SK-N-SH (cell line): ENCODE measurements around the gene PUSL1. TPM values are rescaled to one million over a fixed set of nuclear protein-coding genes. Genes with fewer than 3 reads are reported as not detected.

ENCODE experiments used
- CTCF ChIA-PET: fragments of 300-600, 350-600 bp; formaldehyde crosslinking; extraction: SDS; loops from one replicate; lab custom pipeline; 2021; lab: Yijun Ruan, JAX
- POLR2A ChIA-PET: fragments of 350-600 bp; sonication (Branson Sonifier 250); formaldehyde crosslinking; extraction: SDS; loops from one replicate; lab custom pipeline; 2020; ENCODE audit warnings: antibody characterized with exemption, inconsistent platforms; lab: Yijun Ruan, JAX
- DNase-seq: peaks from one replicate; pipeline ENCODE4 v3.0.0; 2012
- H2AFZ ChIP-seq: fragments of 200-600 bp; sonication (generic); 2 replicates; pipeline ENCODE4 v1.8.1; 2016; ENCODE audit warnings: antibody characterized with exemption, mild to moderate bottlenecking, low read depth
- H3F3A ChIP-seq: fragments of 200-600 bp; sonication (generic); replicated peaks from 2 replicates; pipeline ENCODE3; 2016; ENCODE audit warnings: antibody characterized with exemption, mild to moderate bottlenecking; ENCODE audit not compliant: insufficient read depth
- H3K27ac ChIP-seq, 2 experiments: fragments of 200-500 bp in 1 of 2; fragments of 200-600 bp in 1 of 2; sonication (Bioruptor generic) in 1 of 2; sonication (generic), shearing (Covaris generic) in 1 of 2; 2 replicates each; pipeline versions ENCODE4 v1.5.1 to v1.6.1; 2014 to 2016; ENCODE audit warnings: low read depth in 2 of 2, inconsistent platforms in 1 of 2, low read length in 1 of 2, mild to moderate bottlenecking in 1 of 2, mixed read lengths in 1 of 2
- H3K27me3 ChIP-seq: fragments of 200-600 bp; sonication (generic), shearing (Covaris generic); 2 replicates; pipeline ENCODE4 v1.6.1; 2016; ENCODE audit warnings: mixed run types; ENCODE audit not compliant: insufficient read depth
- H3K36me3 ChIP-seq, 2 experiments: fragments of 200-500 bp in 1 of 2; fragments of 200-600 bp in 1 of 2; sonication (Bioruptor generic) in 1 of 2; sonication (generic) in 1 of 2; replicated peaks in 1 of 2; 2 replicates each; pipeline versions ENCODE3 to v1.5.1; 2014 to 2016; ENCODE audit warnings: low read length in 1 of 2, mild to moderate bottlenecking in 1 of 2; ENCODE audit not compliant: insufficient read depth in 2 of 2, control insufficient read depth in 1 of 2
- H3K4me1 ChIP-seq, 2 experiments: fragments of 200-500 bp in 1 of 2; fragments of 200-600 bp in 1 of 2; sonication (Bioruptor generic) in 1 of 2; sonication (generic), shearing (Covaris generic) in 1 of 2; 2 replicates each; pipeline versions ENCODE4 v1.5.1 to v1.6.1; 2014 to 2016; ENCODE audit warnings: low read depth in 1 of 2, low read length in 1 of 2, mixed run types in 1 of 2; ENCODE audit not compliant: insufficient read depth in 2 of 2, control insufficient read depth in 1 of 2
- H3K4me2 ChIP-seq: fragments of 200-600 bp; sonication (generic), shearing (Covaris generic); 2 replicates; pipeline ENCODE4 v1.6.1; 2017; ENCODE audit warnings: mixed run types
- H3K4me3 ChIP-seq, 2 experiments: fragments of 200-500 bp in 1 of 2; fragments of 200-600 bp in 1 of 2; sonication (Bioruptor generic) in 1 of 2; sonication (generic), shearing (Covaris generic) in 1 of 2; 2 replicates each; pipeline versions ENCODE4 v1.5.1 to v1.8.1; 2014 to 2016; ENCODE audit warnings: low read depth in 2 of 2, inconsistent platforms in 1 of 2, low read length in 1 of 2, mild to moderate bottlenecking in 1 of 2, mixed read lengths in 1 of 2, moderate library complexity in 1 of 2
- H3K79me2 ChIP-seq: fragments of 200-600 bp; sonication (generic); 2 replicates; pipeline ENCODE4 v1.8.1; 2017; ENCODE audit warnings: mild to moderate bottlenecking; ENCODE audit not compliant: insufficient read depth
- H3K9ac ChIP-seq: fragments of 200-600 bp; sonication (generic); 2 replicates; pipeline ENCODE4 v1.6.1; 2017; ENCODE audit warnings: mixed run types
- H3K9me2 ChIP-seq: fragments of 200-600 bp; sonication (generic); 2 replicates; pipeline ENCODE4 v1.6.1; 2017; ENCODE audit warnings: mixed run types
- H3K9me3 ChIP-seq: fragments of 200-600 bp; sonication (generic); 2 replicates; pipeline ENCODE4 v1.6.1; 2017; ENCODE audit warnings: mixed run types, mild to moderate bottlenecking, moderate library complexity
- H4K20me1 ChIP-seq: fragments of 200-600 bp; sonication (generic); 2 replicates; pipeline ENCODE4 v1.6.1; 2017; ENCODE audit warnings: mild to moderate bottlenecking, mixed run types; ENCODE audit not compliant: insufficient read depth
- CHD2 ChIP-seq: fragments of 150-350 bp; IDR thresholded peaks from 2 replicates; pipeline ENCODE4 v1.6.1; 2018; ENCODE audit warnings: low read length; ENCODE audit not compliant: partially characterized antibody
- EZH2phosphoT487 ChIP-seq: fragments of 200-600 bp; sonication (generic); IDR thresholded peaks from 2 replicates; pipeline ENCODE4 v1.6.1; 2017; ENCODE audit warnings: low read depth, mixed run types, mild to moderate bottlenecking, antibody characterized with exemption, moderate library complexity, borderline replicate concordance
- FOSL2 ChIP-seq: IDR thresholded peaks from 2 replicates; pipeline ENCODE4 v1.4.0; 2012; ENCODE audit warnings: low read depth, mild to moderate bottlenecking, moderate library complexity, borderline replicate concordance
- MXI1 ChIP-seq: IDR thresholded peaks from 2 replicates; pipeline ENCODE4 v1.6.1; 2012; ENCODE audit warnings: mild to moderate bottlenecking, low read depth, low read length, improper control_type of control experiment
- NFIC ChIP-seq: IDR thresholded peaks from 2 replicates; pipeline ENCODE4 v1.4.0; 2012; ENCODE audit warnings: borderline replicate concordance
- NRF1 ChIP-seq: IDR thresholded peaks from 2 replicates; pipeline ENCODE4 v1.6.1; 2012; ENCODE audit warnings: low read depth, mild to moderate bottlenecking, low read length
- RAD21 ChIP-seq: IDR thresholded peaks from 2 replicates; pipeline ENCODE4 v1.6.1; 2012; ENCODE audit warnings: mild to moderate bottlenecking, low read length
- RCOR1 ChIP-seq: fragments of 150-350 bp; IDR thresholded peaks from 2 replicates; pipeline ENCODE4 v1.6.1; 2017; ENCODE audit warnings: antibody characterized with exemption, low read length
- RFX5 ChIP-seq: IDR thresholded peaks from 2 replicates; pipeline ENCODE4 v1.6.1; 2012; ENCODE audit warnings: mild to moderate bottlenecking, improper control_type of control experiment, low read length
- SIN3A ChIP-seq: IDR thresholded peaks from 2 replicates; pipeline ENCODE4 v1.6.1; 2012; ENCODE audit warnings: low read depth, mild to moderate bottlenecking, low read length, moderate library complexity, borderline replicate concordance
- TAF1 ChIP-seq: IDR thresholded peaks from 2 replicates; pipeline ENCODE4 v1.6.1; 2012; ENCODE audit warnings: low read depth, mild to moderate bottlenecking, low read length, moderate library complexity, borderline replicate concordance
- TCF12 ChIP-seq: IDR thresholded peaks from 2 replicates; pipeline ENCODE4 v1.4.0; 2012
- TEAD4 ChIP-seq: IDR thresholded peaks from 2 replicates; pipeline ENCODE4 v1.4.0; 2012; ENCODE audit warnings: mild to moderate bottlenecking, borderline replicate concordance; ENCODE audit not compliant: insufficient read depth
- WGBS: methylation state at CpG from one replicate; pipeline ENCODE4 v1.1.6; 2017; ENCODE audit warnings: low lambda C conversion rate; 5-methylcytosine and 5-hydroxymethylcytosine counted together
- polyA plus RNA-seq, 3 experiments: library from polyadenylated mRNA; depleted of rRNA; stranded (reverse); fragments of >200 nt; gene quantifications; 2 replicates each; pipeline ENCODE4 v1.2.3, GENCODE V29; 2012
- TF ChIP-seq, protein P1 (sequence below): fragments of 150-350 bp; IDR thresholded peaks from 2 replicates; pipeline ENCODE4 v1.6.1; 2017; ENCODE audit warnings: antibody characterized with exemption, low read length, low read depth, borderline replicate concordance
- TF ChIP-seq, protein P2 (sequence below): IDR thresholded peaks from 2 replicates; pipeline ENCODE4 v1.4.0; 2012; ENCODE audit warnings: low read depth
- TF ChIP-seq, protein P3 (sequence below): IDR thresholded peaks from 2 replicates; pipeline ENCODE4 v1.6.1; 2012; ENCODE audit warnings: mild to moderate bottlenecking, low read depth, low read length, moderate library complexity

Gene PUSL1
- polyA plus RNA-seq, 1 of the 3 experiments (the other 2 are of a cell fraction): 19.0 TPM

DNA sequence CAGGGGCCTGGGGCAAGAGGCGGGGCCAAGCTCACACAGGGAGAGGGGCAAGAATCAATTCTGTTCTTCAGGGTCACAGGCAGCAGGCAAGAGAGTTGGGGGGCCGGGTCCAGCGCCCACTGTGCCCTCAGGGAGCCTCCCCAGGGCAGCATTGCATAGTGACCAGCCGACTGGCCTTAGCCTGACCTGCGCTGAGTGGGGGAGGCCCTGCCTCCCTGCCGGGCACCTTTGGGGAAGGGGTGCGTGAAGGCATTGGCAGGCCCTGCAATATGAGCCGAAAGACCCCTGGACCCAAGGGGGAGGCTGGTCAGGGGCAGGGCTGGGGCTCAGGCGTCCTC, 16.0 kb upstream of the PUSL1 start:
- Histone ChIP-seq H2AFZ (no peak overlapping the region), H3K36me3 (peaks cover 0 to 18% of the 10 kb centered on the region in 2 experiments), H3K79me2 (no peaks in the 10 kb centered on the region), H3F3A (no peaks in the 10 kb centered on the region), H3K4me3 (no peak overlapping the region), H3K4me2 (no peak overlapping the region), H3K27ac (no peak overlapping the region), H3K4me1 (peaks cover 0 to 6% of the 10 kb centered on the region in 2 experiments; a peak in 1 of 4 replicates), H3K9ac (no peak overlapping the region), H3K9me3 (no peaks in the 10 kb centered on the region), H3K9me2 (no peaks in the 10 kb centered on the region), H4K20me1 (no peaks in the 10 kb centered on the region), H3K27me3 (no peaks in the 10 kb centered on the region)
- no peak for DNase-seq
- TF ChIP-seq, protein P1, sequence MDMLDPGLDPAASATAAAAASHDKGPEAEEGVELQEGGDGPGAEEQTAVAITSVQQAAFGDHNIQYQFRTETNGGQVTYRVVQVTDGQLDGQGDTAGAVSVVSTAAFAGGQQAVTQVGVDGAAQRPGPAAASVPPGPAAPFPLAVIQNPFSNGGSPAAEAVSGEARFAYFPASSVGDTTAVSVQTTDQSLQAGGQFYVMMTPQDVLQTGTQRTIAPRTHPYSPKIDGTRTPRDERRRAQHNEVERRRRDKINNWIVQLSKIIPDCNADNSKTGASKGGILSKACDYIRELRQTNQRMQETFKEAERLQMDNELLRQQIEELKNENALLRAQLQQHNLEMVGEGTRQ: no peak
- TF ChIP-seq TCF12 (no peak), FOSL2 (no peak), NFIC (no peak), RCOR1 (no peak), SIN3A (no peak), RFX5 (no peak), MXI1 (no peak), NRF1 (no peak)
- TF ChIP-seq, protein P2, sequence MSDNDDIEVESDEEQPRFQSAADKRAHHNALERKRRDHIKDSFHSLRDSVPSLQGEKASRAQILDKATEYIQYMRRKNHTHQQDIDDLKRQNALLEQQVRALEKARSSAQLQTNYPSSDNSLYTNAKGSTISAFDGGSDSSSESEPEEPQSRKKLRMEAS: no peak
- POLR2A ChIA-PET: interaction anchor here (1.0 to 1.5 kb wide), 3 partner anchors 11 to 19 kb away, joined by 3 to 4 read pairs (median 4); partner anchors contain the start of gene UBE2J2
- WGBS: 87% methylated on average over 4 of the region's 9 CpGs
- CTCF ChIA-PET: interaction anchor here (0.6 to 7.3 kb wide), 31 partner anchors 8 to 350 kb away, joined by 3 to 131 read pairs (median 5); partner anchors contain the start of genes PERM1 and UBE2J2

DNA sequence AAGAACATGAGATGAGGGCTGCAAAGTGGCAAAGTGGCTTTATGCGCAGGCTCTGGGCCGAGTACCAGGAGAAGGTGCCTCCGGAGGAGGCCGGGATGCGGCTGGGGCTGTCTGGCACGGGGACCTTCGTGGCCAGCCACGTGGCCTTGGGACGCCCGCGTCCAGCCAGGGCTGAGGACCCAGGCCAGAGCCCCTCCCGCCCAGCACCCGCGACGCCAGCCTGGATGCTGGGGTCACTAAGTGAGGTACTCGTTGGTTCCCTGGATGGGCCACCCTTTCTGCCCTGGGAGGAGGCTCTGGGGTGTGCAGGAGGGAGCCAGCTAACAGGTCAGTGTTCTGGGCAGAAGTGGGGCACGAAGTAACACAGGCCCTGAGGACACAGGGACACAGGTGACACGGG, 15.5 kb upstream of the PUSL1 start:
- WGBS: 80% methylated on average over 2 of the region's 18 CpGs
- Histone ChIP-seq H3K4me1 (peaks cover 0 to 6% of the 10 kb centered on the region in 2 experiments; a peak in 1 of 4 replicates), H3K27ac (no peak overlapping the region), H3K9me2 (no peaks in the 10 kb centered on the region), H3K9ac (no peak overlapping the region), H2AFZ (no peak overlapping the region), H3K4me3 (no peak overlapping the region), H3F3A (no peaks in the 10 kb centered on the region), H3K36me3 (peaks cover 0 to 18% of the 10 kb centered on the region in 2 experiments), H3K4me2 (no peak overlapping the region), H3K79me2 (no peaks in the 10 kb centered on the region), H4K20me1 (no peaks in the 10 kb centered on the region), H3K9me3 (no peaks in the 10 kb centered on the region), H3K27me3 (no peaks in the 10 kb centered on the region)
- ChIA-PET POLR2A (interaction anchor here (1.5 kb wide), 1 partner anchor 10 kb away, joined by 4 read pairs; no protein-coding TSS in a partner anchor), CTCF (interaction anchor here (1.1 to 7.3 kb wide), 7 partner anchors 9 to 312 kb away, joined by 4 to 131 read pairs (median 6); partner anchors contain the start of gene PERM1)
- DNase-seq: no peak
- TF ChIP-seq RAD21 (no peak), TAF1 (no peak), TEAD4 (no peak), CHD2 (no peak), EZH2phosphoT487 (no peak), TCF12 (no peak)
- TF ChIP-seq, protein P3, sequence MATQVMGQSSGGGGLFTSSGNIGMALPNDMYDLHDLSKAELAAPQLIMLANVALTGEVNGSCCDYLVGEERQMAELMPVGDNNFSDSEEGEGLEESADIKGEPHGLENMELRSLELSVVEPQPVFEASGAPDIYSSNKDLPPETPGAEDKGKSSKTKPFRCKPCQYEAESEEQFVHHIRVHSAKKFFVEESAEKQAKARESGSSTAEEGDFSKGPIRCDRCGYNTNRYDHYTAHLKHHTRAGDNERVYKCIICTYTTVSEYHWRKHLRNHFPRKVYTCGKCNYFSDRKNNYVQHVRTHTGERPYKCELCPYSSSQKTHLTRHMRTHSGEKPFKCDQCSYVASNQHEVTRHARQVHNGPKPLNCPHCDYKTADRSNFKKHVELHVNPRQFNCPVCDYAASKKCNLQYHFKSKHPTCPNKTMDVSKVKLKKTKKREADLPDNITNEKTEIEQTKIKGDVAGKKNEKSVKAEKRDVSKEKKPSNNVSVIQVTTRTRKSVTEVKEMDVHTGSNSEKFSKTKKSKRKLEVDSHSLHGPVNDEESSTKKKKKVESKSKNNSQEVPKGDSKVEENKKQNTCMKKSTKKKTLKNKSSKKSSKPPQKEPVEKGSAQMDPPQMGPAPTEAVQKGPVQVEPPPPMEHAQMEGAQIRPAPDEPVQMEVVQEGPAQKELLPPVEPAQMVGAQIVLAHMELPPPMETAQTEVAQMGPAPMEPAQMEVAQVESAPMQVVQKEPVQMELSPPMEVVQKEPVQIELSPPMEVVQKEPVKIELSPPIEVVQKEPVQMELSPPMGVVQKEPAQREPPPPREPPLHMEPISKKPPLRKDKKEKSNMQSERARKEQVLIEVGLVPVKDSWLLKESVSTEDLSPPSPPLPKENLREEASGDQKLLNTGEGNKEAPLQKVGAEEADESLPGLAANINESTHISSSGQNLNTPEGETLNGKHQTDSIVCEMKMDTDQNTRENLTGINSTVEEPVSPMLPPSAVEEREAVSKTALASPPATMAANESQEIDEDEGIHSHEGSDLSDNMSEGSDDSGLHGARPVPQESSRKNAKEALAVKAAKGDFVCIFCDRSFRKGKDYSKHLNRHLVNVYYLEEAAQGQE: no peak
- TF ChIP-seq, protein P2: no peak
